ENCODE measurements around the gene GPR55.

The GPR55 gene

GRCh38 chr2:230863442-230864121 lies 61.5 kb downstream of the GPR55 start:
- no peaks in the 10 kb centered on the region for H3K36me3 ChIP-seq
- H3K27ac ChIP-seq, result no peak overlapping the region
- H3K9me3 ChIP-seq, result no peaks in the 10 kb centered on the region
- no peak for TF ChIP-seq CTCF (IDR thresholded peaks at IDR 0.05)
- no peak overlapping the region for H3K4me3 ChIP-seq (ENCODE audit: low read depth in 1 of 2, low read length in 1 of 2)
- H3K27me3 ChIP-seq, result peaks cover 66% of the 10 kb centered on the region
- peaks cover 35 to 42% of the 10 kb centered on the region in 2 experiments for H3K4me1 ChIP-seq (ENCODE audit: control insufficient read depth in 1 of 2, insufficient read depth in 1 of 2, low read depth in 1 of 2, low read length in 1 of 2)

- Histone ChIP-seq H3K27ac (no peak overlapping the region), H3K27me3 (peaks cover 68% of the 10 kb centered on the region), H3K4me3 (ENCODE audit: low read depth in 1 of 2, low read length in 1 of 2) (no peak overlapping the region), H3K4me1 (ENCODE audit: control insufficient read depth in 1 of 2, insufficient read depth in 1 of 2, low read depth in 1 of 2, low read length in 1 of 2) (peaks cover 31 to 38% of the 10 kb centered on the region in 2 experiments), H3K36me3 (no peaks in the 10 kb centered on the region), H3K9me3 (no peaks in the 10 kb centered on the region)
- no peak for TF ChIP-seq CTCF (IDR thresholded peaks at IDR 0.05)
Observed at GRCh38 chr2:230863031-230863430, 62.0 kb downstream of the GPR55 start.

- H3K4me1 ChIP-seq (ENCODE audit: control insufficient read depth in 1 of 2, insufficient read depth in 1 of 2, low read depth in 1 of 2, low read length in 1 of 2), result peaks cover 29 to 32% of the 10 kb centered on the region in 2 experiments
- H3K9me3 ChIP-seq, result no peaks in the 10 kb centered on the region
- H3K27ac ChIP-seq, result no peak overlapping the region
- no peak for TF ChIP-seq CTCF (IDR thresholded peaks at IDR 0.05)
- peaks cover 69% of the 10 kb centered on the region for H3K27me3 ChIP-seq
- H3K36me3 ChIP-seq, result no peaks in the 10 kb centered on the region
- H3K4me3 ChIP-seq (ENCODE audit: low read depth in 1 of 2, low read length in 1 of 2), result no peak overlapping the region
Observed at GRCh38 chr2:230862292-230862691, 62.8 kb downstream of the GPR55 start.

GRCh38 chr2:230861552-230862255 lies 63.3 kb downstream of the GPR55 start:
- Histone ChIP-seq H3K9me3 (no peaks in the 10 kb centered on the region), H3K4me3 (ENCODE audit: low read depth in 1 of 2, low read length in 1 of 2) (no peak overlapping the region), H3K27me3 (peaks cover 67% of the 10 kb centered on the region), H3K4me1 (ENCODE audit: control insufficient read depth in 1 of 2, insufficient read depth in 1 of 2, low read depth in 1 of 2, low read length in 1 of 2) (peaks cover 23 to 26% of the 10 kb centered on the region in 2 experiments), H3K27ac (no peak overlapping the region), H3K36me3 (no peaks in the 10 kb centered on the region)
- TF ChIP-seq CTCF (IDR thresholded peaks at IDR 0.05), result no peak

Data from neutrophil (primary cell).